Body of pancreas (tissue), 4 donors: ENCODE data around the gene TMPRSS13. TPM values are rescaled to one million over a fixed set of nuclear protein-coding genes. Genes with fewer than 3 reads are reported as not detected.
"Not testable (repeated sequence)": the region's sequence is repeated elsewhere in the genome, so short reads cannot be mapped to it uniquely, and the experiment has no call there.

Experiments
- ATAC-seq: fragments of 150-250 bp; one replicate; pipeline ENCODE4 v1.9.1; 2016
- DNase-seq, 4 donors: peaks; one replicate each; pipeline ENCODE4 v3.0.0-alpha.2; 2019
- H3K27ac ChIP-seq, 4 donors: fragments of 200-600 bp; sonication (generic); 1 replicate in 3 of 4; 2 replicates in 1 of 4; pipeline versions ENCODE4 v1.5.1 to v1.6.1; 2016 to 2019; ENCODE audit warnings: mild to moderate bottlenecking in 1 of 4, mixed read lengths in 1 of 4, moderate library complexity in 1 of 4
- H3K27me3 ChIP-seq, 2 donors: fragments of 200-600 bp; sonication (generic); one replicate each; pipeline ENCODE4 v1.6.0; 2016; ENCODE audit warnings: mild to moderate bottlenecking in 1 of 2
- H3K36me3 ChIP-seq, 2 donors: fragments of 200-600 bp; sonication (generic); replicated peaks in 1 of 2; 2 replicates each; pipeline ENCODE4 v1.5.1; 2016; ENCODE audit warnings: low read depth in 2 of 2; ENCODE audit not compliant: insufficient read depth in 1 of 2
- H3K4me1 ChIP-seq: fragments of 200-600 bp; sonication (generic); one replicate; pipeline ENCODE4 v1.6.0; 2016
- H3K4me3 ChIP-seq, 2 donors: fragments of 200-600 bp; sonication (generic); 1 replicate in 1 of 2; 2 replicates in 1 of 2; pipeline ENCODE4 v1.5.1; 2016 to 2019
- H3K9me3 ChIP-seq, 3 donors: fragments of 200-600 bp; sonication (generic); 1 replicate in 2 of 3; 2 replicates in 1 of 3; pipeline ENCODE4 v1.5.1; 2016
- POLR2A ChIP-seq, 3 donors: fragments of 450-650 bp; IDR thresholded peaks; one replicate each; pipeline ENCODE4 v1.6.1; 2016; ENCODE audit warnings: antibody characterized with exemption in 3 of 3, mild to moderate bottlenecking in 2 of 3
- WGBS, 2 donors: methylation state at CpG; one replicate each; pipeline ENCODE4 v1.1.5; 2017; 5-methylcytosine and 5-hydroxymethylcytosine counted together
- intact Hi-C: fragments of 100-400 bp; cut with DNase I; formaldehyde crosslinking; loops from one replicate; pipeline ENCODE4 v1.15.1; 2023
- total RNA-seq, 2 donors: library from RNA; depleted of rRNA; stranded (reverse); fragments of >200 nt; gene quantifications; one replicate each; pipeline ENCODE4 v1.1.0, GENCODE V29; 2016
- TF ChIP-seq, protein P1 (sequence below), 7 experiments: fragments of 450-650 bp in 4 of 7; fragments of 200-600 bp in 3 of 7; sonication (generic) in 3 of 7; IDR thresholded peaks; one replicate each; pipeline ENCODE4 v1.5.1; 2016 to 2019; ENCODE audit warnings: antibody characterized with exemption in 7 of 7

The TMPRSS13 gene
- 1 to 10 TPM; 1.6 to 4.9 TPM for total RNA-seq

GRCh38 chr11:117929142-117929915 is at the start of gene TMPRSS13:
Gene TMPRSS13, minus strand, starts transcription at chr11:117929402. Its CDS starts 95 bp downstream, at chr11:117929307.
- Histone ChIP-seq H3K27ac (peak within 1 kb of the TSS; percentile 52 to 66 (median 62)), H3K4me3 (no peak within 1 kb of the TSS), H3K9me3 (no peaks in the 10 kb centered on the region), H3K27me3 (no peaks in the 10 kb centered on the region), H3K4me1 (peaks cover 12% of the 10 kb centered on the region), H3K36me3 (no peaks in the 10 kb centered on the region)
- intact Hi-C loops, result no loop called here
- DNase-seq, result peak; percentile 48 to 74 (median 61)
- peak in 1 of 3 donors; percentile 23 for TF ChIP-seq POLR2A (IDR thresholded peaks at IDR 0.05)
- TF ChIP-seq, protein P1, sequence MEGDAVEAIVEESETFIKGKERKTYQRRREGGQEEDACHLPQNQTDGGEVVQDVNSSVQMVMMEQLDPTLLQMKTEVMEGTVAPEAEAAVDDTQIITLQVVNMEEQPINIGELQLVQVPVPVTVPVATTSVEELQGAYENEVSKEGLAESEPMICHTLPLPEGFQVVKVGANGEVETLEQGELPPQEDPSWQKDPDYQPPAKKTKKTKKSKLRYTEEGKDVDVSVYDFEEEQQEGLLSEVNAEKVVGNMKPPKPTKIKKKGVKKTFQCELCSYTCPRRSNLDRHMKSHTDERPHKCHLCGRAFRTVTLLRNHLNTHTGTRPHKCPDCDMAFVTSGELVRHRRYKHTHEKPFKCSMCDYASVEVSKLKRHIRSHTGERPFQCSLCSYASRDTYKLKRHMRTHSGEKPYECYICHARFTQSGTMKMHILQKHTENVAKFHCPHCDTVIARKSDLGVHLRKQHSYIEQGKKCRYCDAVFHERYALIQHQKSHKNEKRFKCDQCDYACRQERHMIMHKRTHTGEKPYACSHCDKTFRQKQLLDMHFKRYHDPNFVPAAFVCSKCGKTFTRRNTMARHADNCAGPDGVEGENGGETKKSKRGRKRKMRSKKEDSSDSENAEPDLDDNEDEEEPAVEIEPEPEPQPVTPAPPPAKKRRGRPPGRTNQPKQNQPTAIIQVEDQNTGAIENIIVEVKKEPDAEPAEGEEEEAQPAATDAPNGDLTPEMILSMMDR (IDR thresholded peaks at IDR 0.05), result peak in 1 of 7 experiments; percentile 1
- ATAC-seq, result peak; percentile 87
- WGBS, 2 donors, result 37 to 39% methylated on average over 13 of the region's 13 CpGs

DNA sequence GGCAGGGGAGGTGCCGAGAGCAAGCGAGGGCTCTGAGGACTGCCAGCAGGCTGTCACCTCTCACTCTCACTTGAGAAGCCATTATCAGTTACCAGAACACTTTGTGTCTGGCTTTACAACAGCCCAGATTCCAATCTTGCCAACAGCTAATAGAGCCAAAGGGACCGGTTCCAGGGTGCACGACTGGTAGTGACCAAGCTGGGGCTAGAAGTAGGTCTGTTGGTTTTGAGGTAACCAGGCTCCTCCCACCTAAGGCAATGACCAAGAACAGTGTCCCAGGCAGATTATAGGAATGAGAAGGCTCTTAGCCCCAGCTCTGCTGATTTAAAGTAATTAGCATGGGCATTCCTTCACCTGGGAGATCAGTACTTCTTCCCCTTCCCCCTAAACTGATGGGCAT is 49.8 kb upstream of the TMPRSS13 start:
- H3K4me1 ChIP-seq, result no peaks in the 10 kb centered on the region
- intact Hi-C loops, result no loop called here
- H3K9me3 ChIP-seq, result no peaks in the 10 kb centered on the region
- no peaks in the 10 kb centered on the region for H3K36me3 ChIP-seq
- no peak overlapping the region for H3K4me3 ChIP-seq
- DNase-seq (no peak), ATAC-seq (no peak)
- H3K27ac ChIP-seq, result no peak overlapping the region
- TF ChIP-seq, protein P1 (IDR thresholded peaks at IDR 0.05), result no peak
- no peak for TF ChIP-seq POLR2A (IDR thresholded peaks at IDR 0.05)
- H3K27me3 ChIP-seq, result no peaks in the 10 kb centered on the region
- WGBS, 2 donors, result 71 to 83% methylated on average over 2 to 4 of the region's 4 CpGs

DNA sequence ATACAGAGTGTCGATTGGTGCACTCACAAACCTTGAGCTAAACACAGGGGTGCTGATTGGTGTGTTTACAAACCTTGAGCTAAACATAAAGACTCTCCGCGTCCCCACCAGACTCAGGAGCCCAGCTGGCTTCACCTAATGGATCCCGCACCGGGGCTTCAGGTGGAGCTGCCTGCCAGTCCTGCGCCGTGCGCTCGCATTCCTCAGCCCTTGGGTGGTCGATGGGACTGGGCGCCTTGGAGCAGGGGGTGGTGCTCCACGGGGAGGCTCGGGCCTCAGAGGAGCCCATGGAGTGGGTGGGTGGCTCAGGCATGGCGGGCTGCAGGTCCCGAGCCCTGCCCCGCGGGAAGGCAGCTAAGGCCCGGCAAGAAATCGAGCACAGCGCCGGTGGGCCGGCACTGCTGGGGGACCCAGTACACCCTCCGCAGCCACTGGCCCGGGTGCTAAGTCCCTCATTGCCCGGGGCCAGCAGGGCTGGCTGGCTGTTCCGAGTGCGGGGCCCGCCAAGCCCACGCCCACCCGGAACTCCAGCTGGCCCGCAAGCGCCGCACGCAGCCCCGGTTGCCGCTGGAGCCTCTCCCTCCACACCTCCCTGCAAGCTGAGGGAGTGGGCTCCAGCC is 49.2 kb upstream of the TMPRSS13 start:
- H3K27ac ChIP-seq, H3K27me3 ChIP-seq, intact Hi-C loops, H3K36me3 ChIP-seq, DNase-seq, ATAC-seq, H3K4me3 ChIP-seq, H3K9me3 ChIP-seq, H3K4me1 ChIP-seq: not testable (repeated sequence)
- 87 to 93% methylated on average over 2 to 9 of the region's 36 CpGs for WGBS, 2 donors

GRCh38 chr11:117977612-117978264 is 48.5 kb upstream of the TMPRSS13 start:
- ATAC-seq, intact Hi-C loops, H3K4me1 ChIP-seq, H3K9me3 ChIP-seq, H3K4me3 ChIP-seq, DNase-seq, H3K27me3 ChIP-seq, H3K36me3 ChIP-seq, H3K27ac ChIP-seq: not testable (repeated sequence)
- 82 to 92% methylated on average over 22 of the region's 23 CpGs for WGBS, 2 donors

DNA sequence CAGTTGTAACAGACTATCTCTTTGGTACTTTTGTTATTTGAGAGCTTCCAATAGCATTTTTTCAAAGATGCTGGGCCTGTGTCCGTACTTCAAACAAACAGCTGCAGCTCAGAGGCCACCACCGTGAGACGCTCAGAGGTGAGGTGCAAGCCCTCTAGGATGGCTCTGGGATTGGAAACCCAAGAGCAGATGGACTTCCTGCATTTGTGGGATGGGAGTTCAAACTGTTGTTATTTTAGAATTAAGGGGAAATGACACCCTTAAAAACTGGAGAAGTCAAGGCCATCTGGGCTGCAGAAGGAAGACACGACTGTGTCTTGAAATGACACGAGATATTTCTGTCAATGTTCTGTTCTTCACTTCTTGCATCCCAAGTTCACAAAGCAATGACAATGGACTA is 47.8 kb upstream of the TMPRSS13 start:
- TF ChIP-seq, protein P1 (IDR thresholded peaks at IDR 0.05), result no peak
- TF ChIP-seq POLR2A (IDR thresholded peaks at IDR 0.05), result no peak
- no peak for ATAC-seq
- DNase-seq, result no peak
- no peaks in the 10 kb centered on the region for H3K36me3 ChIP-seq
- H3K9me3 ChIP-seq, result no peaks in the 10 kb centered on the region
- WGBS, 2 donors, result 71 to 83% methylated on average over 5 of the region's 5 CpGs
- no peak overlapping the region for H3K27ac ChIP-seq
- intact Hi-C loops, result no loop called here
- H3K27me3 ChIP-seq, result no peaks in the 10 kb centered on the region
- H3K4me1 ChIP-seq, result peaks cover 13% of the 10 kb centered on the region
- H3K4me3 ChIP-seq, result no peak overlapping the region
